IPS-11a (cell line): ENCODE data around the gene KRT1.

Source experiments
- H3K4me3 ChIP-seq: one replicate; pipeline ENCODE4 v1.5.1; 2013; ENCODE audit warnings: low read depth, low read length, control low read depth

KRT1 gene

GRCh38 chr12:52662918-52663229, 17.3 kb downstream of the KRT1 start:
- H3K4me3 ChIP-seq: no peak overlapping the region

- H3K4me3 ChIP-seq: no peak overlapping the region
Observed at GRCh38 chr12:52662093-52662917, 17.9 kb downstream of the KRT1 start.

- H3K4me3 ChIP-seq: no peak overlapping the region
Observed at GRCh38 chr12:52661668-52662067, 18.5 kb downstream of the KRT1 start.

GRCh38 chr12:52660934-52661499, 19.2 kb downstream of the KRT1 start:
- no peak overlapping the region for H3K4me3 ChIP-seq

GRCh38 chr12:52659951-52660350, 20.3 kb downstream of the KRT1 start:
- no peak overlapping the region for H3K4me3 ChIP-seq

- no peak overlapping the region for H3K4me3 ChIP-seq
Observed at GRCh38 chr12:52659395-52659794, 20.8 kb downstream of the KRT1 start.

- H3K4me3 ChIP-seq: no peak overlapping the region
Observed at GRCh38 chr12:52658196-52658595, 22.0 kb downstream of the KRT1 start.

- no peak overlapping the region for H3K4me3 ChIP-seq
Observed at GRCh38 chr12:52657250-52657902, 22.8 kb downstream of the KRT1 start.

- H3K4me3 ChIP-seq: no peak overlapping the region
Observed at GRCh38 chr12:52656616-52657015, 23.6 kb downstream of the KRT1 start.

GRCh38 chr12:52655720-52656124, 24.5 kb downstream of the KRT1 start:
- no peak overlapping the region for H3K4me3 ChIP-seq

- H3K4me3 ChIP-seq: no peak overlapping the region
Observed at GRCh38 chr12:52655251-52655650, 25.0 kb downstream of the KRT1 start.

GRCh38 chr12:52651726-52652261, 28.4 kb downstream of the KRT1 start, which contains the start of gene KRT2:
Gene KRT2 (minus strand): TSS chr12:52652211. CDS start chr12:52652142, 69 bp downstream.
- H3K4me3 ChIP-seq: no peak within 1 kb of the TSS

- no peak overlapping the region for H3K4me3 ChIP-seq
Observed at GRCh38 chr12:52650520-52651081, 29.6 kb downstream of the KRT1 start.

GRCh38 chr12:52649066-52649465, 31.1 kb downstream of the KRT1 start:
- no peak overlapping the region for H3K4me3 ChIP-seq

- no peak overlapping the region for H3K4me3 ChIP-seq
Observed at GRCh38 chr12:52648012-52648550, 32.1 kb downstream of the KRT1 start.

GRCh38 chr12:52647601-52648000, 32.6 kb downstream of the KRT1 start:
- H3K4me3 ChIP-seq: no peak overlapping the region

- no peak overlapping the region for H3K4me3 ChIP-seq
Observed at GRCh38 chr12:52646613-52647012, 33.6 kb downstream of the KRT1 start.

GRCh38 chr12:52645982-52646381, 34.2 kb downstream of the KRT1 start:
- no peak overlapping the region for H3K4me3 ChIP-seq

GRCh38 chr12:52645120-52645761, 35.0 kb downstream of the KRT1 start:
- no peak overlapping the region for H3K4me3 ChIP-seq

- no peak overlapping the region for H3K4me3 ChIP-seq
Observed at GRCh38 chr12:52644078-52644415, 36.2 kb downstream of the KRT1 start.
